ENCODE results near the gene PRM3. TPM values are rescaled to one million over a fixed set of nuclear protein-coding genes. Genes with fewer than 3 reads are reported as not detected.

The PRM3 gene
- total and polyA plus RNA-seq, 2 of the 8 experiments (the other 6 are each of a cell fraction or from before 2014, with no cell fraction given), result not detected

DNA sequence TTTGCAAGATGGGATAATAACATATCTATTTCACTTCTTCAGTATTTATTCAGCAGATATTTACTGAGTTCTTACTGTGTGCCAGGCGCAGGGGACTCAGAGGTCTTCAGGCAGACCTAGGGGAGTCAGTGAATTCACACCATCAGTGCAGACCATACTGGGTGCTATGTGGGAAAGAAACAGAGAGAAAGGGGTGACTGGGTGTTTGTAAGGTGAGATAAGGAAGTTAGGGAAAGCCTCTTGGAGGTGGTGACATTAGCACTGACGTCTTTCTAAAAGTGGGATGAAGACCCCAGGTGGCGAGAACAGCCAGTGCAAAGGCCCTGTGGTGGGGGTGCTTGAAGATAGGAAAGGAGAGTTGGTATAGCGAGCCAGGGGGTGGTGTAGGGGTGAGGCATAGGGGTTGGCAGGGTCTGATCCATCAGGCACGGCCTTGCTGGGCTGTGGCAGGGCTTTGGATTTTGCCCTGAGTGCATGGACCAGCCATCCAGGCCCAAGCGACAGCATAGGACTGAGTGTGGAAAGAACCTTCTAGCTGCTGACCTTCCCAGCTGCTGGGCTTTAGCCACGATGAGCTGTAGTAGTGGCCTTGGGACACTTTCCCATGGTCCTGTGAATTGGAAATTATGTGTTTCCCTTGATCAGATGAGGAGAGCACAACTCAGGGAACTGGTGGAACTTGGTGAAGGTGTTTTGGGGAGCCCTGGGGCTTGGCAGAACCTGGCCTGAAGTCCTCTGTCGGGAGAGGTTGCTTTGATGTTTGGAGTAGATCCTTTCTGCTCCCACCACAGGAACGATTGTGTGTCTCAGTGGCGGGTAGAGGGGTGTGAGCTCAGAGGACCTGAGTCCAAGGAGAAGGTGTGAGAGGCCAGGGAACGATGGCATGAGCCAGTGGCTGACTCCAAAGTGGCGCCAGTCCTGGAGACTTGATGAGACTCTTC lies 13.5 kb downstream of the PRM3 start (continued):
- TF ChIP-seq, protein P1, sequence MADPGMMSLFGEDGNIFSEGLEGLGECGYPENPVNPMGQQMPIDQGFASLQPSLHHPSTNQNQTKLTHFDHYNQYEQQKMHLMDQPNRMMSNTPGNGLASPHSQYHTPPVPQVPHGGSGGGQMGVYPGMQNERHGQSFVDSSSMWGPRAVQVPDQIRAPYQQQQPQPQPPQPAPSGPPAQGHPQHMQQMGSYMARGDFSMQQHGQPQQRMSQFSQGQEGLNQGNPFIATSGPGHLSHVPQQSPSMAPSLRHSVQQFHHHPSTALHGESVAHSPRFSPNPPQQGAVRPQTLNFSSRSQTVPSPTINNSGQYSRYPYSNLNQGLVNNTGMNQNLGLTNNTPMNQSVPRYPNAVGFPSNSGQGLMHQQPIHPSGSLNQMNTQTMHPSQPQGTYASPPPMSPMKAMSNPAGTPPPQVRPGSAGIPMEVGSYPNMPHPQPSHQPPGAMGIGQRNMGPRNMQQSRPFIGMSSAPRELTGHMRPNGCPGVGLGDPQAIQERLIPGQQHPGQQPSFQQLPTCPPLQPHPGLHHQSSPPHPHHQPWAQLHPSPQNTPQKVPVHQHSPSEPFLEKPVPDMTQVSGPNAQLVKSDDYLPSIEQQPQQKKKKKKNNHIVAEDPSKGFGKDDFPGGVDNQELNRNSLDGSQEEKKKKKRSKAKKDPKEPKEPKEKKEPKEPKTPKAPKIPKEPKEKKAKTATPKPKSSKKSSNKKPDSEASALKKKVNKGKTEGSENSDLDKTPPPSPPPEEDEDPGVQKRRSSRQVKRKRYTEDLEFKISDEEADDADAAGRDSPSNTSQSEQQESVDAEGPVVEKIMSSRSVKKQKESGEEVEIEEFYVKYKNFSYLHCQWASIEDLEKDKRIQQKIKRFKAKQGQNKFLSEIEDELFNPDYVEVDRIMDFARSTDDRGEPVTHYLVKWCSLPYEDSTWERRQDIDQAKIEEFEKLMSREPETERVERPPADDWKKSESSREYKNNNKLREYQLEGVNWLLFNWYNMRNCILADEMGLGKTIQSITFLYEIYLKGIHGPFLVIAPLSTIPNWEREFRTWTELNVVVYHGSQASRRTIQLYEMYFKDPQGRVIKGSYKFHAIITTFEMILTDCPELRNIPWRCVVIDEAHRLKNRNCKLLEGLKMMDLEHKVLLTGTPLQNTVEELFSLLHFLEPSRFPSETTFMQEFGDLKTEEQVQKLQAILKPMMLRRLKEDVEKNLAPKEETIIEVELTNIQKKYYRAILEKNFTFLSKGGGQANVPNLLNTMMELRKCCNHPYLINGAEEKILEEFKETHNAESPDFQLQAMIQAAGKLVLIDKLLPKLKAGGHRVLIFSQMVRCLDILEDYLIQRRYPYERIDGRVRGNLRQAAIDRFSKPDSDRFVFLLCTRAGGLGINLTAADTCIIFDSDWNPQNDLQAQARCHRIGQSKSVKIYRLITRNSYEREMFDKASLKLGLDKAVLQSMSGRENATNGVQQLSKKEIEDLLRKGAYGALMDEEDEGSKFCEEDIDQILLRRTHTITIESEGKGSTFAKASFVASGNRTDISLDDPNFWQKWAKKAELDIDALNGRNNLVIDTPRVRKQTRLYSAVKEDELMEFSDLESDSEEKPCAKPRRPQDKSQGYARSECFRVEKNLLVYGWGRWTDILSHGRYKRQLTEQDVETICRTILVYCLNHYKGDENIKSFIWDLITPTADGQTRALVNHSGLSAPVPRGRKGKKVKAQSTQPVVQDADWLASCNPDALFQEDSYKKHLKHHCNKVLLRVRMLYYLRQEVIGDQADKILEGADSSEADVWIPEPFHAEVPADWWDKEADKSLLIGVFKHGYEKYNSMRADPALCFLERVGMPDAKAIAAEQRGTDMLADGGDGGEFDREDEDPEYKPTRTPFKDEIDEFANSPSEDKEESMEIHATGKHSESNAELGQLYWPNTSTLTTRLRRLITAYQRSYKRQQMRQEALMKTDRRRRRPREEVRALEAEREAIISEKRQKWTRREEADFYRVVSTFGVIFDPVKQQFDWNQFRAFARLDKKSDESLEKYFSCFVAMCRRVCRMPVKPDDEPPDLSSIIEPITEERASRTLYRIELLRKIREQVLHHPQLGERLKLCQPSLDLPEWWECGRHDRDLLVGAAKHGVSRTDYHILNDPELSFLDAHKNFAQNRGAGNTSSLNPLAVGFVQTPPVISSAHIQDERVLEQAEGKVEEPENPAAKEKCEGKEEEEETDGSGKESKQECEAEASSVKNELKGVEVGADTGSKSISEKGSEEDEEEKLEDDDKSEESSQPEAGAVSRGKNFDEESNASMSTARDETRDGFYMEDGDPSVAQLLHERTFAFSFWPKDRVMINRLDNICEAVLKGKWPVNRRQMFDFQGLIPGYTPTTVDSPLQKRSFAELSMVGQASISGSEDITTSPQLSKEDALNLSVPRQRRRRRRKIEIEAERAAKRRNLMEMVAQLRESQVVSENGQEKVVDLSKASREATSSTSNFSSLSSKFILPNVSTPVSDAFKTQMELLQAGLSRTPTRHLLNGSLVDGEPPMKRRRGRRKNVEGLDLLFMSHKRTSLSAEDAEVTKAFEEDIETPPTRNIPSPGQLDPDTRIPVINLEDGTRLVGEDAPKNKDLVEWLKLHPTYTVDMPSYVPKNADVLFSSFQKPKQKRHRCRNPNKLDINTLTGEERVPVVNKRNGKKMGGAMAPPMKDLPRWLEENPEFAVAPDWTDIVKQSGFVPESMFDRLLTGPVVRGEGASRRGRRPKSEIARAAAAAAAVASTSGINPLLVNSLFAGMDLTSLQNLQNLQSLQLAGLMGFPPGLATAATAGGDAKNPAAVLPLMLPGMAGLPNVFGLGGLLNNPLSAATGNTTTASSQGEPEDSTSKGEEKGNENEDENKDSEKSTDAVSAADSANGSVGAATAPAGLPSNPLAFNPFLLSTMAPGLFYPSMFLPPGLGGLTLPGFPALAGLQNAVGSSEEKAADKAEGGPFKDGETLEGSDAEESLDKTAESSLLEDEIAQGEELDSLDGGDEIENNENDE (IDR thresholded peaks at IDR 0.05; ENCODE audit: insufficient replicate concordance, low read length), result no peak
- no peak for TF ChIP-seq RAD21 (IDR thresholded peaks at IDR 0.05 in 1 of 2, conservative IDR thresholded peaks at IDR 0.05 in 1 of 2; ENCODE audit: low read depth in 2 of 2, low read length in 2 of 2)
